ENCODE data around the gene TEAD2.

TEAD2 gene

GRCh38 chr19:49297403-49297802 lies 64.8 kb downstream of the TEAD2 start:
- no peak overlapping the region for H3K4me3 ChIP-seq (replicated peaks; ENCODE audit: low read depth, low read length)
- DNase-seq (ENCODE audit: extremely low read depth, insufficient read length): no peak
- TF ChIP-seq, protein P1, sequence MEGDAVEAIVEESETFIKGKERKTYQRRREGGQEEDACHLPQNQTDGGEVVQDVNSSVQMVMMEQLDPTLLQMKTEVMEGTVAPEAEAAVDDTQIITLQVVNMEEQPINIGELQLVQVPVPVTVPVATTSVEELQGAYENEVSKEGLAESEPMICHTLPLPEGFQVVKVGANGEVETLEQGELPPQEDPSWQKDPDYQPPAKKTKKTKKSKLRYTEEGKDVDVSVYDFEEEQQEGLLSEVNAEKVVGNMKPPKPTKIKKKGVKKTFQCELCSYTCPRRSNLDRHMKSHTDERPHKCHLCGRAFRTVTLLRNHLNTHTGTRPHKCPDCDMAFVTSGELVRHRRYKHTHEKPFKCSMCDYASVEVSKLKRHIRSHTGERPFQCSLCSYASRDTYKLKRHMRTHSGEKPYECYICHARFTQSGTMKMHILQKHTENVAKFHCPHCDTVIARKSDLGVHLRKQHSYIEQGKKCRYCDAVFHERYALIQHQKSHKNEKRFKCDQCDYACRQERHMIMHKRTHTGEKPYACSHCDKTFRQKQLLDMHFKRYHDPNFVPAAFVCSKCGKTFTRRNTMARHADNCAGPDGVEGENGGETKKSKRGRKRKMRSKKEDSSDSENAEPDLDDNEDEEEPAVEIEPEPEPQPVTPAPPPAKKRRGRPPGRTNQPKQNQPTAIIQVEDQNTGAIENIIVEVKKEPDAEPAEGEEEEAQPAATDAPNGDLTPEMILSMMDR (IDR thresholded peaks at IDR 0.05; ENCODE audit: insufficient read depth, low read length, poor library complexity, severe bottlenecking): no peak
- no peaks in the 10 kb centered on the region; the same call in 1 of the 2 replicates for H3K36me3 ChIP-seq (ENCODE audit: control insufficient read depth, insufficient read depth, low read length)
- H3K27me3 ChIP-seq (replicated peaks; ENCODE audit: control insufficient read depth, insufficient read depth, low read length): no peaks in the 10 kb centered on the region

- Histone ChIP-seq H3K27me3 (replicated peaks; ENCODE audit: control insufficient read depth, insufficient read depth, low read length) (no peaks in the 10 kb centered on the region), H3K4me3 (replicated peaks; ENCODE audit: low read depth, low read length) (no peak overlapping the region), H3K36me3 (ENCODE audit: control insufficient read depth, insufficient read depth, low read length) (no peaks in the 10 kb centered on the region; the same call in 1 of the 2 replicates)
- DNase-seq (ENCODE audit: extremely low read depth, insufficient read length): no peak
- TF ChIP-seq, protein P1 (IDR thresholded peaks at IDR 0.05; ENCODE audit: insufficient read depth, low read length, poor library complexity, severe bottlenecking): no peak
These were observed 66.9 kb downstream of the TEAD2 start for GRCh38 chr19:49295208-49295880.

- H3K36me3 ChIP-seq (ENCODE audit: control insufficient read depth, insufficient read depth, low read length): no peaks in the 10 kb centered on the region; the same call in 1 of the 2 replicates
- H3K4me3 ChIP-seq (replicated peaks; ENCODE audit: low read depth, low read length): no peak overlapping the region
- no peaks in the 10 kb centered on the region for H3K27me3 ChIP-seq (replicated peaks; ENCODE audit: control insufficient read depth, insufficient read depth, low read length)
- TF ChIP-seq, protein P1 (IDR thresholded peaks at IDR 0.05; ENCODE audit: insufficient read depth, low read length, poor library complexity, severe bottlenecking): no peak
- DNase-seq (ENCODE audit: extremely low read depth, insufficient read length): no peak
These were observed 67.8 kb downstream of the TEAD2 start for GRCh38 chr19:49294401-49294800.
